HG02970 (cell line): ENCODE results near the gene OR5B3.
"Not testable (repeated sequence)": the region's sequence is repeated elsewhere in the genome, so short reads cannot be mapped to it uniquely, and the experiment has no call there.

Experiments
- ATAC-seq: cut with Tn5 transposase; IDR thresholded peaks from one replicate; pipeline ENCODE4 v1.9.1; 2021; ENCODE audit warnings: mild to moderate bottlenecking, moderate library complexity, moderate number of reproducible peaks; ENCODE audit not compliant: unreplicated experiment, low FRiP score

OR5B3 gene

GRCh38 chr11:58406774-58407173 is at the start of gene OR5B3:
OR5B3 (minus strand) TSS chr11:58406874; CDS start chr11:58403409, 3,465 bp downstream.
- ATAC-seq = no peak

GRCh38 chr11:58451585-58451984 is 44.9 kb upstream of the OR5B3 start:
- no peak for ATAC-seq

GRCh38 chr11:58446294-58446693 is 39.6 kb upstream of the OR5B3 start:
- no peak for ATAC-seq

GRCh38 chr11:58444300-58444699 is 37.6 kb upstream of the OR5B3 start:
- no peak for ATAC-seq

- no peak for ATAC-seq
Measured at GRCh38 chr11:58442136-58442535, 35.5 kb upstream of the OR5B3 start, which contains the start of gene OR5B12. OR5B12 (minus strand) TSS chr11:58442236; CDS start chr11:58440151, 2,085 bp downstream.

- ATAC-seq = no peak
Measured at GRCh38 chr11:58438486-58438885, 31.8 kb upstream of the OR5B3 start.

- ATAC-seq = no peak
Measured at GRCh38 chr11:58434217-58434616, 27.5 kb upstream of the OR5B3 start.

- no peak for ATAC-seq
Measured at GRCh38 chr11:58433638-58434203, 27.0 kb upstream of the OR5B3 start.

- no peak for ATAC-seq
Measured at GRCh38 chr11:58429273-58429672, 22.6 kb upstream of the OR5B3 start.

GRCh38 chr11:58428021-58428420 is 21.3 kb upstream of the OR5B3 start, which contains the start of gene OR5B2:
OR5B2 (minus strand) TSS chr11:58428121; CDS start chr11:58423261, 4,860 bp downstream.
- no peak for ATAC-seq

GRCh38 chr11:58399622-58400021 is 7.1 kb downstream of the OR5B3 start:
- not testable (repeated sequence) for ATAC-seq

- no peak for ATAC-seq
Measured at GRCh38 chr11:58395581-58395980, 11.1 kb downstream of the OR5B3 start.

GRCh38 chr11:58394195-58394594 is 12.5 kb downstream of the OR5B3 start:
- no peak for ATAC-seq

GRCh38 chr11:58392746-58393145 is 13.9 kb downstream of the OR5B3 start:
- ATAC-seq = no peak

- no peak for ATAC-seq
Measured at GRCh38 chr11:58391879-58392278, 14.8 kb downstream of the OR5B3 start.

GRCh38 chr11:58390551-58391063 is 16.1 kb downstream of the OR5B3 start:
- ATAC-seq = no peak

GRCh38 chr11:58358969-58359368 is 47.7 kb downstream of the OR5B3 start, which contains the start of gene OR5B17:
OR5B17 (minus strand) TSS chr11:58359069; CDS start chr11:58359069, 0 bp downstream.
- ATAC-seq = no peak

GRCh38 chr11:58354727-58355126 is 51.9 kb downstream of the OR5B3 start:
- ATAC-seq = no peak
